Natural killer cell (primary cell): ENCODE measurements around the gene ZNF32. TPM values are rescaled to one million over a fixed set of nuclear protein-coding genes. Genes with fewer than 3 reads are reported as not detected.

Source experiments
- ATAC-seq, 3 donors: fragments of 150-1000 bp in 2 of 3; fragments of 200-7000 bp in 1 of 3; cut with Tn5 transposase; 1 replicate in 1 of 3; 2 replicates in 2 of 3; pipeline ENCODE4 v1.10.0; 2021; ENCODE audit warnings: mild to moderate bottlenecking in 2 of 3, moderate library complexity in 2 of 3
- DNase-seq, 2 donors: peaks; one replicate each; pipeline versions ENCODE4 v3.0.0 to v3.0.0-alpha.2; 2013 to 2021; ENCODE audit warnings: mixed read lengths in 1 of 2
- H3K27ac ChIP-seq: one replicate; pipeline ENCODE4 v1.5.1; 2013; ENCODE audit warnings: mild to moderate bottlenecking, low read length
- H3K27me3 ChIP-seq: one replicate; pipeline ENCODE4 v1.6.1; 2013; ENCODE audit warnings: low read length; ENCODE audit not compliant: control insufficient read depth, insufficient read depth
- H3K36me3 ChIP-seq: one replicate; pipeline ENCODE4 v1.6.1; 2013; ENCODE audit warnings: low read length; ENCODE audit not compliant: control insufficient read depth, insufficient read depth
- H3K4me1 ChIP-seq: one replicate; pipeline ENCODE4 v1.6.1; 2013; ENCODE audit warnings: low read length; ENCODE audit not compliant: control insufficient read depth, insufficient read depth
- H3K4me3 ChIP-seq: one replicate; pipeline ENCODE4 v1.5.1; 2013; ENCODE audit warnings: low read length
- H3K9me3 ChIP-seq: one replicate; pipeline ENCODE4 v1.6.1; 2013; ENCODE audit warnings: low read length; ENCODE audit not compliant: control insufficient read depth, insufficient read depth
- H3K27ac Mint-ChIP-seq, 2 donors: one replicate each; pipeline ENCODE4 v1.8.0; 2022; ENCODE audit warnings: mild to moderate bottlenecking in 2 of 2, mixed read lengths in 2 of 2, moderate library complexity in 1 of 2
- H3K27me3 Mint-ChIP-seq, 2 donors: one replicate each; pipeline ENCODE4 v1.8.0; 2022; ENCODE audit warnings: low read depth in 2 of 2, mixed read lengths in 2 of 2
- H3K36me3 Mint-ChIP-seq: one replicate; pipeline ENCODE4 v1.8.0; 2022; ENCODE audit warnings: mixed read lengths
- H3K4me1 Mint-ChIP-seq, 2 donors: one replicate each; pipeline ENCODE4 v1.8.0; 2022; ENCODE audit warnings: mixed read lengths in 2 of 2
- H3K4me3 Mint-ChIP-seq: one replicate; pipeline ENCODE4 v1.8.0; 2022; ENCODE audit warnings: mild to moderate bottlenecking, moderate library complexity, mixed read lengths
- H3K9me3 Mint-ChIP-seq, 2 donors: one replicate each; pipeline ENCODE4 v1.8.0; 2022; ENCODE audit warnings: mixed read lengths in 2 of 2
- WGBS: methylation state at CpG from one replicate; pipeline ENCODE4 v1.1.7; 2013; ENCODE audit warnings: missing lambda C conversion rate; ENCODE audit not compliant: insufficient coverage; 5-methylcytosine and 5-hydroxymethylcytosine counted together
- intact Hi-C: fragments of 100-400 bp; cut with micrococcal nuclease; formaldehyde crosslinking; loops from one replicate; pipeline ENCODE4 v1.14.2; 2022
- total RNA-seq, 4 donors: library from RNA; stranded (reverse); fragments of 120-200 nt in 1 of 4; gene quantifications; one replicate each; pipeline versions ENCODE4 v1.2.3 to v1.2.4, GENCODE V29; 2013 to 2022
- TF ChIP-seq, protein P1 (sequence below): fragments of 200-600 bp; IDR thresholded peaks from one replicate; pipeline ENCODE4 v1.8.0; 2022; ENCODE audit warnings: antibody characterized with exemption

Gene ZNF32
- total RNA-seq, 3 donors from 2014 or later (not counting 1 experiment from before 2014, with no cell fraction given), result 19.1 to 28.9 (median 26.2) TPM

DNA sequence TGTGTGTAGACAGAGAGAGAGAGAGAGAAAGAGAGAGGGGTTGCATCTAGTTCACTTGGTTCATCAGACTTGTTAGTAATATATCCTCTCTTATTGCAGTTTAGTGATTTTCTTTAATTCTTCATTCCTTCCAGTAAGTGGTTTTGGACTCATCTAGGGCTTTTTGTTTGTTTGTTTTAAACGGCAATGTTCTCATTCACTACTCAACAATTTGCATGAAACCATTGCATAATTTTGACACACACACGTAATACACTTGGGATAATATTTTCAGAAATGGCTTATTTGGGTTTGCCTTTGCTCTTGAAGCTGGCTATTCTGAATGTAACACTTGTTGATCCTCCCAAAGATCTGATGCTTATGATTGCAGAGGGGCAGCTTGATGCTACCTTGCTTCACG is 16.4 kb upstream of the ZNF32 start:
- Mint-ChIP-seq H3K36me3 (no peaks in the 10 kb centered on the region), H3K27me3 (peaks cover 0 to 5% of the 10 kb centered on the region in 2 donors), H3K4me3 (no peak overlapping the region), H3K9me3 (no peaks in the 10 kb centered on the region), H3K27ac (no peak overlapping the region), H3K4me1 (peaks cover 11 to 13% of the 10 kb centered on the region in 2 donors)
- 0% methylated on average over 1 of the region's 3 CpGs for WGBS
- Histone ChIP-seq H3K4me3 (no peak overlapping the region), H3K36me3 (no peaks in the 10 kb centered on the region), H3K27me3 (no peaks in the 10 kb centered on the region), H3K4me1 (peaks cover 19% of the 10 kb centered on the region), H3K9me3 (peaks cover 4% of the 10 kb centered on the region), H3K27ac (no peak overlapping the region)
- TF ChIP-seq, protein P1, sequence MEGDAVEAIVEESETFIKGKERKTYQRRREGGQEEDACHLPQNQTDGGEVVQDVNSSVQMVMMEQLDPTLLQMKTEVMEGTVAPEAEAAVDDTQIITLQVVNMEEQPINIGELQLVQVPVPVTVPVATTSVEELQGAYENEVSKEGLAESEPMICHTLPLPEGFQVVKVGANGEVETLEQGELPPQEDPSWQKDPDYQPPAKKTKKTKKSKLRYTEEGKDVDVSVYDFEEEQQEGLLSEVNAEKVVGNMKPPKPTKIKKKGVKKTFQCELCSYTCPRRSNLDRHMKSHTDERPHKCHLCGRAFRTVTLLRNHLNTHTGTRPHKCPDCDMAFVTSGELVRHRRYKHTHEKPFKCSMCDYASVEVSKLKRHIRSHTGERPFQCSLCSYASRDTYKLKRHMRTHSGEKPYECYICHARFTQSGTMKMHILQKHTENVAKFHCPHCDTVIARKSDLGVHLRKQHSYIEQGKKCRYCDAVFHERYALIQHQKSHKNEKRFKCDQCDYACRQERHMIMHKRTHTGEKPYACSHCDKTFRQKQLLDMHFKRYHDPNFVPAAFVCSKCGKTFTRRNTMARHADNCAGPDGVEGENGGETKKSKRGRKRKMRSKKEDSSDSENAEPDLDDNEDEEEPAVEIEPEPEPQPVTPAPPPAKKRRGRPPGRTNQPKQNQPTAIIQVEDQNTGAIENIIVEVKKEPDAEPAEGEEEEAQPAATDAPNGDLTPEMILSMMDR, result no peak
- DNase-seq (no peak), ATAC-seq (no peak)
- intact Hi-C loops, result no loop called here

DNA sequence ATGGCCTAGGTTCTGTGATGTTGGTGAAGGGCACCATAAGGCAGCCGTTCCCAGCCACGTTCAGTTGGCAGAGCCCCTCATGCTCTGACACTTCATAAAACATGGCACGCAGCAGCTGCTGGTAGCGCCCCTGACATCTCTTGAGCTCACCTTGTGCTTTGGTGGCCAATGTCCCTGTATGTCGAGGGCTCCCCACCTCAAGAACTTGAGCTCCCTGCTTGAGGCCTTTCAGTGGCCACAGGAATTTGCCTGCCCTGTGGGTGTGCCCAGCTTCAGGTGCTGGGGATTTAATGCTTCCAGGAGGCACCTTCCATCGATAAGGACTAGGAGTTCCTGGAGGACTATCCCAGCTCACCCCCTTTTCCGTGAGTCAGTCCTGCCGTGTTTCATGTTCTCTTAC is 9.5 kb upstream of the ZNF32 start:
- H3K36me3 ChIP-seq, result no peaks in the 10 kb centered on the region
- intact Hi-C loops, result no loop called here
- no peak overlapping the region for H3K27ac ChIP-seq
- H3K27me3 ChIP-seq, result no peaks in the 10 kb centered on the region
- no peak overlapping the region for H3K4me3 ChIP-seq
- peaks cover 6% of the 10 kb centered on the region for H3K4me1 ChIP-seq
- Mint-ChIP-seq H3K27me3 (peaks cover 5 to 8% of the 10 kb centered on the region in 2 donors), H3K4me3 (no peak overlapping the region), H3K4me1 (peaks cover 0 to 6% of the 10 kb centered on the region in 2 donors), H3K36me3 (no peaks in the 10 kb centered on the region), H3K9me3 (no peaks in the 10 kb centered on the region), H3K27ac (no peak overlapping the region)
- TF ChIP-seq, protein P1, result no peak
- 87% methylated on average over 8 of the region's 8 CpGs for WGBS
- ATAC-seq (no peak), DNase-seq (no peak)
- H3K9me3 ChIP-seq, result peaks cover 4% of the 10 kb centered on the region

GRCh38 chr10:43655311-43655710 is 6.6 kb upstream of the ZNF32 start:
- WGBS, result 89% methylated on average over 8 of the region's 8 CpGs
- Mint-ChIP-seq H3K4me3 (no peak overlapping the region), H3K9me3 (no peaks in the 10 kb centered on the region), H3K4me1 (peaks cover 0 to 6% of the 10 kb centered on the region in 2 donors), H3K36me3 (no peaks in the 10 kb centered on the region), H3K27me3 (peaks cover 5 to 8% of the 10 kb centered on the region in 2 donors), H3K27ac (no peak overlapping the region)
- no peak overlapping the region for H3K27ac ChIP-seq
- no peaks in the 10 kb centered on the region for H3K9me3 ChIP-seq
- H3K4me1 ChIP-seq, result no peaks in the 10 kb centered on the region
- TF ChIP-seq, protein P1, result no peak
- DNase-seq (no peak), ATAC-seq (no peak)
- no peaks in the 10 kb centered on the region for H3K36me3 ChIP-seq
- H3K4me3 ChIP-seq, result no peak overlapping the region
- intact Hi-C loops, result no loop called here
- H3K27me3 ChIP-seq, result no peaks in the 10 kb centered on the region

GRCh38 chr10:43653746-43654145 is 5.1 kb upstream of the ZNF32 start:
- Mint-ChIP-seq H3K9me3 (no peaks in the 10 kb centered on the region), H3K36me3 (no peaks in the 10 kb centered on the region), H3K4me1 (peaks cover 9 to 16% of the 10 kb centered on the region in 2 donors), H3K4me3 (no peak overlapping the region), H3K27me3 (peaks cover 5 to 8% of the 10 kb centered on the region in 2 donors), H3K27ac (no peak overlapping the region)
- peaks cover 8% of the 10 kb centered on the region for H3K4me1 ChIP-seq
- no peak overlapping the region for H3K27ac ChIP-seq
- ATAC-seq (no peak), DNase-seq (no peak)
- intact Hi-C loops, result no loop called here
- WGBS, result 60% methylated on average over 2 of the region's 2 CpGs
- H3K4me3 ChIP-seq, result no peak overlapping the region
- no peaks in the 10 kb centered on the region for H3K36me3 ChIP-seq
- H3K27me3 ChIP-seq, result no peaks in the 10 kb centered on the region
- H3K9me3 ChIP-seq, result no peaks in the 10 kb centered on the region
- TF ChIP-seq, protein P1, result no peak
